SH-SY5Y (cell line): ENCODE results near the gene OPCML.

Experiments
- GATA2 ChIP-seq: IDR thresholded peaks from 2 replicates; pipeline ENCODE4 v1.6.1; 2011; ENCODE audit warnings: mild to moderate bottlenecking, low read depth, low read length
- GATA3 ChIP-seq: IDR thresholded peaks from 2 replicates; pipeline ENCODE4 v1.6.1; 2011; ENCODE audit warnings: low read depth, mild to moderate bottlenecking, low read length, moderate library complexity

DNA sequence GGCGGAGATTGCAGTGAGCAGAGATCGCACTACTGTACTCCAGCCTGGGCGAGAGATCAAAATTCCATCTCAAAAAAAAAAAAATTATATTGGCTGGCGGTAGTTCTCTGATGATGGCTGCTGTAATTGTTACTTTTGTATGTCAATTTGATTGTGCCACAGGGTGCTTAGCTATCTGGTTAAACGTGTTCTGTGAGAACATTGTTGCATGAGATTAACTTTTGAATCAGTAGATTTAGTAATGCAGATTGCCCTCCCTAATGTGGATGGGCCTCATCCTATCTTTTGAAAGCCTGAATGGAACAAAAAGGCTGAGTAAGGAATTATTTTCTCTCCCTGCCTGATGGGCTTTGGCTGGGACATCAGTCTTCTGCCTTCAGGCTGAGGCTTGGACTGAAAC, 654.2 kb downstream of the OPCML start:
- no peak for TF ChIP-seq GATA2
- TF ChIP-seq GATA3, result no peak
